ENCODE measurements around the gene CCNB1IP1. TPM values are rescaled to one million over a fixed set of nuclear protein-coding genes. Genes with fewer than 3 reads are reported as not detected.

The CCNB1IP1 gene
- total RNA-seq, 2 donors from 2014 or later, result 17.1 to 66.9 TPM

GRCh38 chr14:20317720-20318119 lies 15.4 kb downstream of the CCNB1IP1 start:
- no peaks in the 10 kb centered on the region for H3K9me3 ChIP-seq
- WGBS, 2 donors, result 97 to 98% methylated on average over 16 of the region's 16 CpGs
- no peaks in the 10 kb centered on the region for H3K27me3 ChIP-seq
- ATAC-seq, result no peak
- H3K36me3 ChIP-seq (replicated peaks in 1 of 2; ENCODE audit: insufficient read depth in 1 of 2, low read depth in 2 of 2), result peaks cover 4 to 27% of the 10 kb centered on the region in 2 donors
- no peak overlapping the region for H3K4me3 ChIP-seq
- TF ChIP-seq CTCF (IDR thresholded peaks at IDR 0.05) (no peak), POLR2A (IDR thresholded peaks at IDR 0.05) (no peak)
- intact Hi-C loops (cut with DNase I), result no loop called here
- no peak for DNase-seq
- H3K4me1 ChIP-seq, result no peaks in the 10 kb centered on the region
- H3K27ac ChIP-seq, result no peak overlapping the region

- Histone ChIP-seq H3K9me3 (no peaks in the 10 kb centered on the region), H3K27ac (no peak overlapping the region), H3K4me3 (no peak overlapping the region), H3K27me3 (no peaks in the 10 kb centered on the region), H3K4me1 (no peaks in the 10 kb centered on the region), H3K36me3 (replicated peaks in 1 of 2; ENCODE audit: insufficient read depth in 1 of 2, low read depth in 2 of 2) (peaks cover 6 to 25% of the 10 kb centered on the region in 2 donors)
- intact Hi-C loops (cut with DNase I), result no loop called here
- DNase-seq, result no peak
- no peak for TF ChIP-seq CTCF (IDR thresholded peaks at IDR 0.05)
- TF ChIP-seq POLR2A (IDR thresholded peaks at IDR 0.05), result no peak
- 93 to 96% methylated on average over 2 of the region's 2 CpGs for WGBS, 2 donors
- no peak for ATAC-seq
Measured at GRCh38 chr14:20314026-20314425, 19.1 kb downstream of the CCNB1IP1 start.

- Histone ChIP-seq H3K27ac (no peak overlapping the region), H3K9me3 (no peaks in the 10 kb centered on the region), H3K36me3 (replicated peaks in 1 of 2; ENCODE audit: insufficient read depth in 1 of 2, low read depth in 2 of 2) (no peaks in the 10 kb centered on the region), H3K4me3 (no peak overlapping the region), H3K4me1 (peaks cover 17% of the 10 kb centered on the region), H3K27me3 (no peaks in the 10 kb centered on the region)
- no peak for TF ChIP-seq CTCF (IDR thresholded peaks at IDR 0.05)
- no peak for TF ChIP-seq POLR2A (IDR thresholded peaks at IDR 0.05)
- intact Hi-C loops (cut with DNase I), result no loop called here
- ATAC-seq, result no peak
- DNase-seq, result no peak
- 91 to 100% methylated on average over 1 of the region's 1 CpG for WGBS, 2 donors
Measured at GRCh38 chr14:20306079-20306423, 27.0 kb downstream of the CCNB1IP1 start.

GRCh38 chr14:20305265-20306078 lies 27.6 kb downstream of the CCNB1IP1 start, which contains the start of gene TTC5:
TTC5 (minus strand) TSS chr14:20305951; CDS start chr14:20305937, 14 bp downstream.
- no peaks in the 10 kb centered on the region for H3K9me3 ChIP-seq
- peaks cover 17% of the 10 kb centered on the region for H3K4me1 ChIP-seq
- peak within 1 kb of the TSS; percentile 55 to 60 for H3K4me3 ChIP-seq
- DNase-seq, result peak; percentile 79 to 85 (median 84)
- intact Hi-C loops (cut with DNase I), result no loop called here
- no peaks in the 10 kb centered on the region for H3K27me3 ChIP-seq
- H3K36me3 ChIP-seq (replicated peaks in 1 of 2; ENCODE audit: insufficient read depth in 1 of 2, low read depth in 2 of 2), result peaks cover 0 to under 1% of the 10 kb centered on the region in 2 donors
- peak within 1 kb of the TSS in 3 of 4 donors; percentile 13 to 59 (median 40) for H3K27ac ChIP-seq
- TF ChIP-seq POLR2A (IDR thresholded peaks at IDR 0.05), result peak in 2 of 3 donors; percentile 35 to 44
- TF ChIP-seq CTCF (IDR thresholded peaks at IDR 0.05), result peak; percentile 81 to 97 (median 90)
- 1% methylated on average over 27 of the region's 27 CpGs for WGBS, 2 donors
- peak; percentile 99 for ATAC-seq
